ENCODE results near the gene SMIM11. TPM values are rescaled to one million over a fixed set of nuclear protein-coding genes. Genes with fewer than 3 reads are reported as not detected.
"Not testable (repeated sequence)": the region's sequence is repeated elsewhere in the genome, so short reads cannot be mapped to it uniquely, and the experiment has no call there.

Gene SMIM11
- total and polyA plus RNA-seq, 2 of the 8 experiments (the other 6 are each of a cell fraction or from before 2014, with no cell fraction given) = 1.0 to 3.2 TPM

- POLR2A ChIA-PET (ENCODE audit: partially characterized antibody); H3K23me2 ChIP-seq (ENCODE audit: low read depth, low read length); H2AFZ ChIP-seq (ENCODE audit: low read length); H3K56ac ChIP-seq (replicated peaks; ENCODE audit: insufficient read length, low read depth, low read length); H3K23ac ChIP-seq (ENCODE audit: insufficient read length); H3K9me3 ChIP-seq (ENCODE audit: insufficient read depth in 2 of 2, low read depth in 1 of 2, low read length in 1 of 2); H4K20me1 ChIP-seq (replicated peaks in 1 of 2; ENCODE audit: control insufficient read depth in 1 of 2, insufficient read depth in 2 of 2, low read length in 2 of 2); H3K9ac ChIP-seq (replicated peaks in 1 of 4; ENCODE audit: extremely low read depth in 1 of 4, low read depth in 3 of 4, low read length in 3 of 4); H3K79me1 ChIP-seq (ENCODE audit: low read depth, low read length); H4K91ac ChIP-seq (replicated peaks; ENCODE audit: insufficient read length, low read length); H3K79me2 ChIP-seq (ENCODE audit: control insufficient read depth in 1 of 2, insufficient read depth in 2 of 2, low read length in 2 of 2); H3K4ac ChIP-seq (replicated peaks; ENCODE audit: insufficient read length, low read depth, low read length); H3K36me3 ChIP-seq (ENCODE audit: control insufficient read depth in 2 of 4, insufficient read depth in 4 of 4, low read length in 3 of 4); H3K27me3 ChIP-seq (replicated peaks in 1 of 4; ENCODE audit: control insufficient read depth in 3 of 4, extremely low read depth in 1 of 4, insufficient read depth in 3 of 4, low read length in 3 of 4); H3K14ac ChIP-seq (ENCODE audit: insufficient read length); H2BK15ac ChIP-seq (ENCODE audit: low read length); H3K4me3 ChIP-seq (ENCODE audit: extremely low read depth in 1 of 4, insufficient read depth in 2 of 4, low read depth in 3 of 4, low read length in 4 of 4); H3K27ac ChIP-seq (ENCODE audit: low read depth, low read length); DNase-seq (ENCODE audit: low read depth in 1 of 2, low spot score in 2 of 2); H2BK12ac ChIP-seq (ENCODE audit: low read depth, low read length); CTCF ChIA-PET (ENCODE audit: partially characterized antibody); H4K8ac ChIP-seq (ENCODE audit: extremely low read depth, insufficient read depth, low read length); H2BK120ac ChIP-seq (replicated peaks; ENCODE audit: low read depth, low read length); H2AK5ac ChIP-seq (ENCODE audit: low read depth, low read length); H3K4me2 ChIP-seq (ENCODE audit: insufficient read depth in 1 of 2, low read depth in 2 of 2, low read length in 2 of 2); H2BK20ac ChIP-seq (ENCODE audit: low read length); H3K18ac ChIP-seq (ENCODE audit: extremely low read depth, low read length); H2BK5ac ChIP-seq (ENCODE audit: low read depth, low read length); H3K4me1 ChIP-seq (replicated peaks in 1 of 4; ENCODE audit: control insufficient read depth in 3 of 4, insufficient read depth in 4 of 4, low read length in 3 of 4); FAIRE-seq; H4K5ac ChIP-seq (ENCODE audit: insufficient read length, low read depth, low read length): not testable (repeated sequence)
- no CpG with 5 or more reads among the region's 8 CpGs for WGBS, 2 experiments (ENCODE audit: extremely low coverage in 1 of 2, insufficient coverage in 1 of 2, insufficient read length in 1 of 2, insufficient replicate concordance in 2 of 2, low coverage in 1 of 2, low lambda C conversion rate in 2 of 2, missing lambda C conversion rate in 1 of 2)
Observed at GRCh38 chr21:34374462-34374861, 845 bp upstream of the SMIM11 start.

GRCh38 chr21:34375619-34375972 lies 289 bp downstream of the SMIM11 start:
- H3K4me1 ChIP-seq (replicated peaks in 1 of 4; ENCODE audit: control insufficient read depth in 3 of 4, insufficient read depth in 4 of 4, low read length in 3 of 4); H2BK12ac ChIP-seq (ENCODE audit: low read depth, low read length); H4K8ac ChIP-seq (ENCODE audit: extremely low read depth, insufficient read depth, low read length); H3K9me3 ChIP-seq (ENCODE audit: insufficient read depth in 2 of 2, low read depth in 1 of 2, low read length in 1 of 2); H2BK20ac ChIP-seq (ENCODE audit: low read length); H2AK5ac ChIP-seq (ENCODE audit: low read depth, low read length); CTCF ChIA-PET (ENCODE audit: partially characterized antibody); H2BK5ac ChIP-seq (ENCODE audit: low read depth, low read length); H2BK15ac ChIP-seq (ENCODE audit: low read length); H4K20me1 ChIP-seq (replicated peaks in 1 of 2; ENCODE audit: control insufficient read depth in 1 of 2, insufficient read depth in 2 of 2, low read length in 2 of 2); H3K23me2 ChIP-seq (ENCODE audit: low read depth, low read length); FAIRE-seq; H4K5ac ChIP-seq (ENCODE audit: insufficient read length, low read depth, low read length); H2AFZ ChIP-seq (ENCODE audit: low read length); H3K23ac ChIP-seq (ENCODE audit: insufficient read length); H2BK120ac ChIP-seq (replicated peaks; ENCODE audit: low read depth, low read length); H3K4me3 ChIP-seq (ENCODE audit: extremely low read depth in 1 of 4, insufficient read depth in 2 of 4, low read depth in 3 of 4, low read length in 4 of 4); H3K4me2 ChIP-seq (ENCODE audit: insufficient read depth in 1 of 2, low read depth in 2 of 2, low read length in 2 of 2); H3K56ac ChIP-seq (replicated peaks; ENCODE audit: insufficient read length, low read depth, low read length); DNase-seq (ENCODE audit: low read depth in 1 of 2, low spot score in 2 of 2); POLR2A ChIA-PET (ENCODE audit: partially characterized antibody); H3K18ac ChIP-seq (ENCODE audit: extremely low read depth, low read length); H3K14ac ChIP-seq (ENCODE audit: insufficient read length); H3K27ac ChIP-seq (ENCODE audit: low read depth, low read length); H3K79me1 ChIP-seq (ENCODE audit: low read depth, low read length); H3K27me3 ChIP-seq (replicated peaks in 1 of 4; ENCODE audit: control insufficient read depth in 3 of 4, extremely low read depth in 1 of 4, insufficient read depth in 3 of 4, low read length in 3 of 4); H3K36me3 ChIP-seq (ENCODE audit: control insufficient read depth in 2 of 4, insufficient read depth in 4 of 4, low read length in 3 of 4); H3K4ac ChIP-seq (replicated peaks; ENCODE audit: insufficient read length, low read depth, low read length); H3K9ac ChIP-seq (replicated peaks in 1 of 4; ENCODE audit: extremely low read depth in 1 of 4, low read depth in 3 of 4, low read length in 3 of 4); H4K91ac ChIP-seq (replicated peaks; ENCODE audit: insufficient read length, low read length); H3K79me2 ChIP-seq (ENCODE audit: control insufficient read depth in 1 of 2, insufficient read depth in 2 of 2, low read length in 2 of 2): not testable (repeated sequence)
- WGBS, 2 experiments (ENCODE audit: extremely low coverage in 1 of 2, insufficient coverage in 1 of 2, insufficient read length in 1 of 2, insufficient replicate concordance in 2 of 2, low coverage in 1 of 2, low lambda C conversion rate in 2 of 2, missing lambda C conversion rate in 1 of 2) = no CpG with 5 or more reads among the region's 33 CpGs

Measured in H1 (cell line).